Effector CD8-positive, alpha-beta T cell (primary cell): ENCODE measurements around the gene FANCE.
"Not testable (repeated sequence)": the region's sequence is repeated elsewhere in the genome, so short reads cannot be mapped to it uniquely, and the experiment has no call there.

Experiments
- DNase-seq: peaks from one replicate; lab custom pipeline; 2025; lab: John Stamatoyannopoulos, UW

FANCE gene

GRCh38 chr6:35497571-35498421 is 45.7 kb downstream of the FANCE start:
- peak; percentile 14 for DNase-seq

GRCh38 chr6:35498422-35499067 is 46.4 kb downstream of the FANCE start:
- DNase-seq = no peak

GRCh38 chr6:35499372-35499771 is 47.2 kb downstream of the FANCE start:
- no peak for DNase-seq

- DNase-seq = no peak
These were observed 48.6 kb downstream of the FANCE start for GRCh38 chr6:35500782-35501181.

- no peak for DNase-seq
These were observed 49.6 kb downstream of the FANCE start for GRCh38 chr6:35501784-35502183.

GRCh38 chr6:35503534-35503933 is 51.4 kb downstream of the FANCE start:
- no peak for DNase-seq

- DNase-seq = no peak
These were observed 53.9 kb downstream of the FANCE start for GRCh38 chr6:35505999-35506412.

GRCh38 chr6:35506536-35506935 is 54.4 kb downstream of the FANCE start:
- no peak for DNase-seq

- DNase-seq = no peak
These were observed 55.1 kb downstream of the FANCE start for GRCh38 chr6:35507221-35507620.

GRCh38 chr6:35508027-35508426 is 55.9 kb downstream of the FANCE start:
- no peak for DNase-seq

- no peak for DNase-seq
These were observed 56.4 kb downstream of the FANCE start for GRCh38 chr6:35508542-35508941.

- DNase-seq = no peak
These were observed 58.9 kb downstream of the FANCE start for GRCh38 chr6:35510916-35511561.

GRCh38 chr6:35511562-35511941 is 59.4 kb downstream of the FANCE start:
- no peak for DNase-seq

- no peak for DNase-seq
These were observed 59.9 kb downstream of the FANCE start for GRCh38 chr6:35512006-35512405.

- DNase-seq = no peak
These were observed 60.6 kb downstream of the FANCE start, which contains the start of gene TULP1 for GRCh38 chr6:35512740-35513139. Gene TULP1 (minus strand): TSS chr6:35512896. CDS start chr6:35512858, 38 bp downstream.

GRCh38 chr6:35514587-35514986 is 62.4 kb downstream of the FANCE start:
- no peak for DNase-seq

GRCh38 chr6:35515939-35516338 is 63.8 kb downstream of the FANCE start:
- not testable (repeated sequence) for DNase-seq
